DMS53 treated with DMSO at 0.1 percent for 48 hours (cell line): ENCODE data around the gene SURF1.
"Not testable (repeated sequence)": the region's sequence is repeated elsewhere in the genome, so short reads cannot be mapped to it uniquely, and the experiment has no call there.

Source experiments
- DNase-seq: peaks from one replicate; lab custom pipeline; 2025; ENCODE audit not compliant: unreplicated experiment; lab: John Stamatoyannopoulos, UW

SURF1 gene

GRCh38 chr9:133327021-133327420 is 29.3 kb downstream of the SURF1 start:
- not testable (repeated sequence) for DNase-seq

GRCh38 chr9:133323991-133324703 is 32.1 kb downstream of the SURF1 start:
- DNase-seq: no peak

- no peak for DNase-seq
Measured at GRCh38 chr9:133323211-133323610, 33.1 kb downstream of the SURF1 start.

- no peak for DNase-seq
Measured at GRCh38 chr9:133322701-133323100, 33.6 kb downstream of the SURF1 start.

GRCh38 chr9:133321411-133321935 is 34.8 kb downstream of the SURF1 start:
- no peak for DNase-seq

- DNase-seq: no peak
Measured at GRCh38 chr9:133320421-133320881, 35.8 kb downstream of the SURF1 start.

- DNase-seq: not testable (repeated sequence)
Measured at GRCh38 chr9:133317551-133317950, 38.7 kb downstream of the SURF1 start.

- DNase-seq: no peak
Measured at GRCh38 chr9:133315997-133316396, 40.3 kb downstream of the SURF1 start.

GRCh38 chr9:133309608-133310007 is 46.7 kb downstream of the SURF1 start:
- no peak for DNase-seq

- DNase-seq: no peak
Measured at GRCh38 chr9:133307301-133307700, 49.0 kb downstream of the SURF1 start.

- no peak for DNase-seq
Measured at GRCh38 chr9:133306242-133307204, 49.8 kb downstream of the SURF1 start.

GRCh38 chr9:133305731-133306130 is 50.6 kb downstream of the SURF1 start:
- no peak for DNase-seq

GRCh38 chr9:133304477-133305377 is 51.6 kb downstream of the SURF1 start:
- no peak for DNase-seq

- DNase-seq: no peak
Measured at GRCh38 chr9:133304158-133304470, 52.2 kb downstream of the SURF1 start.

- no peak for DNase-seq
Measured at GRCh38 chr9:133303266-133304157, 52.8 kb downstream of the SURF1 start.
